Uterus (tissue), 4 donors: Measurements from ENCODE around the gene SUSD1. TPM values are rescaled to one million over a fixed set of nuclear protein-coding genes. Genes with fewer than 3 reads are reported as not detected.

ENCODE experiments used
- DNase-seq, 2 donors: peaks; one replicate each; pipeline ENCODE4 v3.0.0-alpha.2; 2019 to 2020
- H3K27ac ChIP-seq, 2 donors: fragments of 200-600 bp; sonication (generic); 1 replicate in 1 of 2; 2 replicates in 1 of 2; pipeline ENCODE4 v1.5.1; 2016 to 2018
- H3K27me3 ChIP-seq, 2 donors: fragments of 200-600 bp; sonication (generic); one replicate each; pipeline ENCODE4 v1.5.1; 2018 to 2019; ENCODE audit warnings: control low read depth in 1 of 2
- H3K36me3 ChIP-seq, 2 donors: fragments of 200-600 bp; sonication (generic); one replicate each; pipeline ENCODE4 v1.5.1; 2019; ENCODE audit warnings: control low read depth in 1 of 2
- H3K4me1 ChIP-seq, 2 donors: fragments of 200-600 bp; sonication (generic); one replicate each; pipeline ENCODE4 v1.5.1; 2018 to 2019; ENCODE audit warnings: control low read depth in 1 of 2
- H3K4me3 ChIP-seq, 2 donors: fragments of 200-600 bp; sonication (generic); 1 replicate in 1 of 2; 2 replicates in 1 of 2; pipeline ENCODE4 v1.5.1; 2018 to 2019; ENCODE audit warnings: mild to moderate bottlenecking in 1 of 2
- H3K9me3 ChIP-seq, 2 donors: fragments of 200-600 bp; sonication (generic); one replicate each; pipeline ENCODE4 v1.5.1; 2019; ENCODE audit warnings: control low read depth in 1 of 2
- POLR2A ChIP-seq, 2 donors: fragments of 450-650 bp; IDR thresholded peaks; one replicate each; pipeline ENCODE4 v1.6.1; 2016; ENCODE audit warnings: antibody characterized with exemption in 2 of 2, mild to moderate bottlenecking in 1 of 2, moderate library complexity in 1 of 2
- intact Hi-C: fragments of 100-400 bp; cut with DNase I; formaldehyde crosslinking; loops from one replicate; pipeline ENCODE4 v1.15.1; 2023; ENCODE audit warnings: low total_unique reads
- total RNA-seq, 4 donors: library from RNA; depleted of rRNA in 3 of 4; stranded (reverse); fragments of >200 nt in 3 of 4; gene quantifications; one replicate each; pipeline versions ENCODE4 v1.1.0 to v1.2.4, GENCODE V29; 2014 to 2023
- TF ChIP-seq, protein P1 (sequence below), 4 experiments: fragments of 200-600 bp in 2 of 4; fragments of 450-650 bp in 2 of 4; sonication (generic) in 2 of 4; IDR thresholded peaks; one replicate each; pipeline ENCODE4 v1.5.1; 2016 to 2019; ENCODE audit warnings: antibody characterized with exemption in 4 of 4, mild to moderate bottlenecking in 2 of 4, moderate library complexity in 1 of 4
- donor health status: DM: yes; HTN: yes; CAD: no.

SUSD1 gene
- total RNA-seq, 4 donors from 2014 or later = 2.9 to 22.5 (median 10.0) TPM

DNA sequence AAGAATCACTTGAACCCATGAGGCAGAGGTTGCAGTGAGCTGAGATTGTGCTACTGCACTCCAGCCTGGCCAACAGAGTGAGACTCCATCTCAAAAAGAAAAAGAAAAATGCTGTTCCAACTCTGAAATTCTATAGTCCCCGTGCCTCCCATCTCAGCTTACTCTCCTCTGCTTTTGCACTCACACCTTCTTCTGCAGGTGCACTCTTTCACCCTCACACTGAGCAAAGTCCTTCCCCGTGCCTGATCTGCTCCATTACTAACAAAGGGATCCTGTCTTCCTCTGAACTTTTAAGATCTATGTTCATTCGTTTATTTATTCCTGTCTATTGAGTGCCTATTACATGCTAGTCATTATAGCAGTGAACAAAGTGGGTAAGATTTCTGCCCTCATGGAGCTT lies 47.8 kb downstream of the SUSD1 start:
- no peaks in the 10 kb centered on the region for H3K36me3 ChIP-seq
- intact Hi-C loops = no loop called here
- DNase-seq = no peak
- H3K9me3 ChIP-seq = no peaks in the 10 kb centered on the region
- H3K4me3 ChIP-seq = no peak overlapping the region
- H3K27ac ChIP-seq = no peak overlapping the region
- TF ChIP-seq POLR2A (IDR thresholded peaks at IDR 0.05) = no peak
- TF ChIP-seq, protein P1, sequence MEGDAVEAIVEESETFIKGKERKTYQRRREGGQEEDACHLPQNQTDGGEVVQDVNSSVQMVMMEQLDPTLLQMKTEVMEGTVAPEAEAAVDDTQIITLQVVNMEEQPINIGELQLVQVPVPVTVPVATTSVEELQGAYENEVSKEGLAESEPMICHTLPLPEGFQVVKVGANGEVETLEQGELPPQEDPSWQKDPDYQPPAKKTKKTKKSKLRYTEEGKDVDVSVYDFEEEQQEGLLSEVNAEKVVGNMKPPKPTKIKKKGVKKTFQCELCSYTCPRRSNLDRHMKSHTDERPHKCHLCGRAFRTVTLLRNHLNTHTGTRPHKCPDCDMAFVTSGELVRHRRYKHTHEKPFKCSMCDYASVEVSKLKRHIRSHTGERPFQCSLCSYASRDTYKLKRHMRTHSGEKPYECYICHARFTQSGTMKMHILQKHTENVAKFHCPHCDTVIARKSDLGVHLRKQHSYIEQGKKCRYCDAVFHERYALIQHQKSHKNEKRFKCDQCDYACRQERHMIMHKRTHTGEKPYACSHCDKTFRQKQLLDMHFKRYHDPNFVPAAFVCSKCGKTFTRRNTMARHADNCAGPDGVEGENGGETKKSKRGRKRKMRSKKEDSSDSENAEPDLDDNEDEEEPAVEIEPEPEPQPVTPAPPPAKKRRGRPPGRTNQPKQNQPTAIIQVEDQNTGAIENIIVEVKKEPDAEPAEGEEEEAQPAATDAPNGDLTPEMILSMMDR (IDR thresholded peaks at IDR 0.05) = no peak
- H3K4me1 ChIP-seq = no peaks in the 10 kb centered on the region
- no peaks in the 10 kb centered on the region for H3K27me3 ChIP-seq

DNA sequence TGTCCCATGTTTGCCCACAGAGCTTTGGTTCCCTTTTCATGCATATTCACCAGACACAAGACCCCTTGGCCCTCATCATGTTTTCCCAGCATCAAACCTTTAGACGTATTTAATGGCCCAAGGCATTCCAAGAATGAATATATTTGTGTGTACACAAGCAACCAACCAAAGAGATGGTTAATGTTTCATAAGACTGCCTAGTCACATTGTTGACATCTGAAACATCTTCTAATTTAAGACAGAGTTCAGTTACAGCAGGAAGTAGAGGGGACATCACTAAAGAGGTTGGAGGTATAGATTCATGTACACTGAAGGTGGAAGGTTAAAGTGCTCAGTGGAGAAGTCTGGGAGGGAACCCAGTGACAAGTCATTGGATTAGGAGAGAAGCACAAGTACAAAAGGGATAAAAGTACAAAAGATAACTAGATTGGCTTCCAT lies 49.1 kb downstream of the SUSD1 start:
- H3K9me3 ChIP-seq = no peaks in the 10 kb centered on the region
- no peaks in the 10 kb centered on the region for H3K4me1 ChIP-seq
- H3K27me3 ChIP-seq = no peaks in the 10 kb centered on the region
- intact Hi-C loops = no loop called here
- H3K4me3 ChIP-seq = no peak overlapping the region
- H3K36me3 ChIP-seq = no peaks in the 10 kb centered on the region
- no peak for DNase-seq
- TF ChIP-seq, protein P1 (IDR thresholded peaks at IDR 0.05) = no peak
- no peak for TF ChIP-seq POLR2A (IDR thresholded peaks at IDR 0.05)
- H3K27ac ChIP-seq = no peak overlapping the region

DNA sequence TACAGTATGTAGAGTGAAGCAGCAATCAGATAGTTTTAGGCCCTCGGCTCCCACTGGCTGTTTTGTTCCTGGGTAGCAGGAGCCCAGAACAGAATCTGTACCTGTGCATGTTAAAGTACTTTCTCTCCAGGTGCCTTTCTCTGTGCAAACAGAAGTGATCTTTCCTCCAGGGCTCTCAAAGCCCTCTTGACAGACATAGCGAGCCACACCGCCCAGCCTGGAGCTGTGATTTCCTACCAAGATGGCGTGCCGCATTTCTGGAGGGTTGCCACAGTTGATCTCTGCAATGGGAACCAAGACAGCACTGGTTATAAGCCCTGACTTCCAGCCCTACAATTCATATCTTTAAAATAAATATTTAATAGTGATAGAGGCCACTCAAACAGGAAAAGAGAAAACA lies 50.9 kb downstream of the SUSD1 start:
- intact Hi-C loops = no loop called here
- Histone ChIP-seq H3K27me3 (no peaks in the 10 kb centered on the region), H3K27ac (no peak overlapping the region), H3K9me3 (no peaks in the 10 kb centered on the region), H3K36me3 (no peaks in the 10 kb centered on the region), H3K4me3 (no peak overlapping the region), H3K4me1 (no peaks in the 10 kb centered on the region)
- no peak for DNase-seq
- no peak for TF ChIP-seq POLR2A (IDR thresholded peaks at IDR 0.05)
- TF ChIP-seq, protein P1 (IDR thresholded peaks at IDR 0.05) = no peak

DNA sequence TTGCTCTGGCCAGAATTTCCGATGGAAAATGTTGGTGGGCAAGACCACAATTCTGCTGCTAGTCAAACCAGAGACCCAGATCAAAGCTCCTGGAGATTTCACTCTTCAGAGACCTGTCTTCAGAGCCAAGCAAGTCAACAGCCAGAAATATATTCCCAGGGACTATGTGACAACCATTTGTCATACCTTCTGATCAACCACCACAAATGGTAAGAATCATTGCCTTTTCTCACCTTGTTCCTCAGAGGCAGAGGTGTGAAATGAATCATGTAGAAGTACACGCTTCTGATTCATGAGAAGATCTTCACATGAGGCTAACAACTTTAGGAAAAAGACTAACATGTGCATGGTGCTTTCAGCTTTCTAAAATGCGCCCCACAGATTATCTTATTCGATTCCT lies 53.5 kb downstream of the SUSD1 start:
- intact Hi-C loops = no loop called here

DNA sequence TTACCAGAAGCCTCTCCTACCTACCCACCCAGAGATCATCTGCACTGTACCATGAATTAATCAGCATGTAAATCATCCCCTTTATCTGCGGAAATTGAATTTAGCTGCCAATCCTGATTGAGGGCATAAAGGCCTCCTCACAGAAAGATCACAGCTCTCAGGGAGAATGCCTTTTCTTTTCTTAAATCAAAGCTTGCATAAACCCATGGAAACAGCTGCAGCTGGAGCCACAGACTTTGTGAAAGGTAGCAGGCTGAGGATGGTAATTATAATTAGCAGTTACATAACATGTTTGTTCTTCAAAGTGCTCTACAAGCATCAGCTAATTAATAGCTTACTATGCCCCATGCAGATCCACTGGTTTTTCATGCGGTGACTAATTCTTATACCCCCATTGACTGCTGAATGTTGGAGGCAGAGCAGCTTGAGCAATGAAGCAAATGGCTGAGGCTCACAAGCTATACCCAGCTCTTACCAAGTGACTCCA lies 54.6 kb downstream of the SUSD1 start:
- intact Hi-C loops = no loop called here
- Histone ChIP-seq H3K4me3 (no peak overlapping the region), H3K27ac (no peak overlapping the region), H3K9me3 (no peaks in the 10 kb centered on the region), H3K27me3 (no peaks in the 10 kb centered on the region), H3K4me1 (no peaks in the 10 kb centered on the region), H3K36me3 (no peaks in the 10 kb centered on the region)
- no peak for DNase-seq
- TF ChIP-seq, protein P1 (IDR thresholded peaks at IDR 0.05) = no peak
- TF ChIP-seq POLR2A (IDR thresholded peaks at IDR 0.05) = no peak

More for the DNA sequence above, 53.5 kb downstream of the SUSD1 start:
- Histone ChIP-seq H3K4me1 (no peaks in the 10 kb centered on the region), H3K27me3 (no peaks in the 10 kb centered on the region), H3K4me3 (no peak overlapping the region), H3K9me3 (no peaks in the 10 kb centered on the region), H3K27ac (no peak overlapping the region), H3K36me3 (no peaks in the 10 kb centered on the region)
- TF ChIP-seq POLR2A (IDR thresholded peaks at IDR 0.05) = no peak
- TF ChIP-seq, protein P1 (IDR thresholded peaks at IDR 0.05) = no peak
- no peak for DNase-seq
